ENCODE data around the gene CTRL. TPM values are rescaled to one million over a fixed set of nuclear protein-coding genes. Genes with fewer than 3 reads are reported as not detected.

CTRL gene
- total RNA-seq, 2 donors from 2014 or later = 0.64 to 2.2 TPM

GRCh38 chr16:67927131-67927941, 4.3 kb downstream of the CTRL start:
- H3K9me3 ChIP-seq = no peaks in the 10 kb centered on the region
- H3K4me3 ChIP-seq = no peak overlapping the region
- no peaks in the 10 kb centered on the region for H3K36me3 ChIP-seq
- no peak for TF ChIP-seq CTCF (IDR thresholded peaks at IDR 0.05)
- no peaks in the 10 kb centered on the region for H3K4me1 ChIP-seq
- intact Hi-C loops (cut with DNase I) = loop anchor here (5.0 to 10.0 kb wide), 2 partner anchors 113 to 250 kb away; no protein-coding TSS in a partner anchor
- H3K9ac ChIP-seq (ENCODE audit: low read depth in 2 of 2, low read length in 2 of 2) = no peak overlapping the region
- H3K27ac ChIP-seq = no peak overlapping the region
- DNase-seq = no peak
- no peaks in the 10 kb centered on the region for H3K27me3 ChIP-seq

GRCh38 chr16:67926181-67926750, 5.4 kb downstream of the CTRL start:
- no peak for TF ChIP-seq CTCF (IDR thresholded peaks at IDR 0.05)
- no peaks in the 10 kb centered on the region for H3K27me3 ChIP-seq
- no peak overlapping the region for H3K27ac ChIP-seq
- H3K9ac ChIP-seq (ENCODE audit: low read depth in 2 of 2, low read length in 2 of 2) = no peak overlapping the region
- DNase-seq = no peak
- H3K36me3 ChIP-seq = no peaks in the 10 kb centered on the region
- intact Hi-C loops (cut with DNase I) = loop anchor here (5.0 to 10.0 kb wide), 2 partner anchors 111 to 249 kb away; no protein-coding TSS in a partner anchor
- H3K4me3 ChIP-seq = no peak overlapping the region
- H3K4me1 ChIP-seq = no peaks in the 10 kb centered on the region
- no peaks in the 10 kb centered on the region for H3K9me3 ChIP-seq

GRCh38 chr16:67924140-67924906, 7.3 kb downstream of the CTRL start:
- H3K4me3 ChIP-seq = no peak overlapping the region
- no peak overlapping the region for H3K9ac ChIP-seq (ENCODE audit: low read depth in 2 of 2, low read length in 2 of 2)
- H3K4me1 ChIP-seq = no peaks in the 10 kb centered on the region
- no peak overlapping the region for H3K27ac ChIP-seq
- no peaks in the 10 kb centered on the region for H3K9me3 ChIP-seq
- no peak for TF ChIP-seq CTCF (IDR thresholded peaks at IDR 0.05)
- DNase-seq = no peak
- no peaks in the 10 kb centered on the region for H3K36me3 ChIP-seq
- no peaks in the 10 kb centered on the region for H3K27me3 ChIP-seq
- intact Hi-C loops (cut with DNase I) = loop anchor here (10.0 kb wide), 1 partner anchor 110 kb away; no protein-coding TSS in a partner anchor

- H3K4me3 ChIP-seq = no peak overlapping the region
- no peak for DNase-seq
- no peaks in the 10 kb centered on the region for H3K4me1 ChIP-seq
- intact Hi-C loops (cut with DNase I) = loop anchor here (10.0 kb wide), 1 partner anchor 109 kb away; no protein-coding TSS in a partner anchor
- no peaks in the 10 kb centered on the region for H3K9me3 ChIP-seq
- H3K36me3 ChIP-seq = no peaks in the 10 kb centered on the region
- TF ChIP-seq CTCF (IDR thresholded peaks at IDR 0.05) = no peak
- H3K27ac ChIP-seq = no peak overlapping the region
- H3K9ac ChIP-seq (ENCODE audit: low read depth in 2 of 2, low read length in 2 of 2) = no peak overlapping the region
- no peaks in the 10 kb centered on the region for H3K27me3 ChIP-seq
Measured at GRCh38 chr16:67923414-67924116, 8.1 kb downstream of the CTRL start.

- H3K9ac ChIP-seq (ENCODE audit: low read depth in 2 of 2, low read length in 2 of 2) = no peak overlapping the region
- no peaks in the 10 kb centered on the region for H3K4me1 ChIP-seq
- no peak overlapping the region for H3K4me3 ChIP-seq
- H3K36me3 ChIP-seq = no peaks in the 10 kb centered on the region
- intact Hi-C loops (cut with DNase I) = loop anchor here (10.0 kb wide), 1 partner anchor 108 kb away; no protein-coding TSS in a partner anchor
- H3K27me3 ChIP-seq = no peaks in the 10 kb centered on the region
- H3K9me3 ChIP-seq = no peaks in the 10 kb centered on the region
- TF ChIP-seq CTCF (IDR thresholded peaks at IDR 0.05) = no peak
- no peak for DNase-seq
- no peak overlapping the region for H3K27ac ChIP-seq
Measured at GRCh38 chr16:67922740-67923139, 8.9 kb downstream of the CTRL start.

All from colonic mucosa (tissue), 4 donors.